HepG2 (cell line): Measurements from ENCODE around the gene PIK3CB. TPM values are rescaled to one million over a fixed set of nuclear protein-coding genes. Genes with fewer than 3 reads are reported as not detected.
"Not testable (repeated sequence)": the region's sequence is repeated elsewhere in the genome, so short reads cannot be mapped to it uniquely, and the experiment has no call there.

ENCODE experiments used
- ATAC-seq: fragments of 200-7000 bp; cut with Tn5 transposase; 3 replicates; pipeline ENCODE4 v1.9.1; 2020; ENCODE audit warnings: mild to moderate bottlenecking, moderate library complexity
- BruUV-seq: library from RNA; stranded (reverse); fragments of 400-500 nt; replicated peaks from 2 replicates; lab custom pipeline; 2021; lab: Mats Ljungman, UMichigan
- CTCF ChIA-PET: fragments of 300-600 bp; formaldehyde crosslinking; extraction: SDS; loops from one replicate; lab custom pipeline; 2021; ENCODE audit warnings: low total read pairs, inconsistent platforms, low intra/inter-chr PET ratio; lab: Yijun Ruan, JAX
- POLR2A ChIA-PET: fragments of 350-600 bp; sonication (Branson Sonifier 250); formaldehyde crosslinking; loops from one replicate; lab custom pipeline; 2020; ENCODE audit warnings: antibody characterized with exemption, inconsistent platforms; lab: Yijun Ruan, JAX
- DNase-seq: peaks from one replicate; pipeline ENCODE4 v3.0.0-alpha.2; 2015; ENCODE audit warnings: low spot score
- FAIRE-seq: peaks from 3 replicates; lab custom pipeline; 2011; peaks lifted over from hg19 to GRCh38; lab: Jason Lieb, UNC
- H2AFZ ChIP-seq: one replicate; pipeline ENCODE4 v1.6.1; 2011; ENCODE audit warnings: low read length, inconsistent platforms
- H3K27ac ChIP-seq: fragments of 300-600 bp; 3 replicates; pipeline ENCODE4 v1.8.0; 2011; ENCODE audit warnings: mixed run types, mild to moderate bottlenecking, mixed read lengths, low read length, inconsistent platforms; ENCODE audit not compliant: insufficient read depth; ENCODE audit errors: extremely low read length
- H3K27me3 ChIP-seq, 2 experiments: fragments of 200-600 bp in 1 of 2; 2 replicates in 1 of 2; 3 replicates in 1 of 2; pipeline versions ENCODE4 v1.6.0 to v1.8.0; 2011; ENCODE audit warnings: low read length in 2 of 2, mild to moderate bottlenecking in 2 of 2, moderate library complexity in 2 of 2, inconsistent platforms in 1 of 2; ENCODE audit not compliant: insufficient read depth in 2 of 2, control insufficient read depth in 1 of 2
- H3K36me3 ChIP-seq, 2 experiments: fragments of 200-600 bp in 1 of 2; replicated peaks in 1 of 2; 2 replicates in 1 of 2; 3 replicates in 1 of 2; pipeline versions ENCODE4 v1.5.1 to v1.8.0; 2011; ENCODE audit warnings: low read length in 2 of 2, inconsistent platforms in 1 of 2; ENCODE audit not compliant: insufficient read depth in 2 of 2, control insufficient read depth in 1 of 2
- H3K4me1 ChIP-seq: 2 replicates; pipeline ENCODE4 v1.5.1; 2012; ENCODE audit warnings: low read length, inconsistent platforms; ENCODE audit not compliant: insufficient read depth
- H3K4me2 ChIP-seq: 2 replicates; pipeline ENCODE4 v1.6.0; 2011; ENCODE audit warnings: low read depth, low read length, inconsistent platforms
- H3K4me3 ChIP-seq, 3 experiments: fragments of 200-600 bp in 1 of 3; sonication (generic), shearing (Covaris generic) in 1 of 3; replicated peaks in 1 of 3; 2 replicates each; pipeline ENCODE4 v1.5.1; 2011 to 2016; ENCODE audit warnings: low read length in 3 of 3, inconsistent platforms in 2 of 3, low read depth in 2 of 3, mild to moderate bottlenecking in 2 of 3, control low read depth in 1 of 3, mixed read lengths in 1 of 3; ENCODE audit not compliant: insufficient read depth in 1 of 3
- H3K79me2 ChIP-seq: one replicate; pipeline ENCODE4 v1.6.1; 2011; ENCODE audit warnings: low read length, inconsistent platforms; ENCODE audit not compliant: insufficient read depth
- H3K9ac ChIP-seq: 2 replicates; pipeline ENCODE4 v1.6.0; 2011; ENCODE audit warnings: mild to moderate bottlenecking, low read depth, low read length, inconsistent platforms; ENCODE audit not compliant: insufficient read depth
- H3K9me3 ChIP-seq: 2 replicates; pipeline ENCODE4 v1.5.1; 2012; ENCODE audit warnings: mild to moderate bottlenecking, low read length
- H4K20me1 ChIP-seq: 2 replicates; pipeline ENCODE4 v1.6.0; 2011; ENCODE audit warnings: inconsistent platforms, mild to moderate bottlenecking, low read length, moderate library complexity; ENCODE audit not compliant: insufficient read depth
- ZBTB38 ChIP-seq: sonication (generic); formaldehyde crosslinking; IDR thresholded peaks from 2 replicates; pipeline ENCODE4 v1.5.1; 2020; ENCODE audit warnings: mild to moderate bottlenecking, missing genetic modification reagents
- ZNF687 ChIP-seq: sonication (generic); formaldehyde crosslinking; IDR thresholded peaks from 2 replicates; pipeline ENCODE4 v1.5.1; 2020; ENCODE audit warnings: mild to moderate bottlenecking, missing genetic modification reagents, moderate library complexity
- WGBS: methylation state at CpG from one replicate; pipeline ENCODE4 v1.1.6; 2017; ENCODE audit warnings: low lambda C conversion rate; 5-methylcytosine and 5-hydroxymethylcytosine counted together
- in situ Hi-C: cut with HindIII; loops from 2 replicates; pipeline ENCODE4 v1.10.0; 2017; ENCODE audit warnings: low pct_unique_long_range_greater_than_20kb; ENCODE audit not compliant: extremely low pct_ligation_motif_present
- intact Hi-C: fragments of 100-400 bp; cut with micrococcal nuclease; formaldehyde crosslinking; loops from one replicate; pipeline ENCODE4 v1.10.0; 2022; ENCODE audit not compliant: unreplicated experiment
- polyA plus RNA-seq, 8 experiments: library from polyadenylated mRNA; depleted of rRNA in 3 of 8; stranded (reverse) in 7 of 8; unstranded in 1 of 8; fragments of >200 nt; fragmentation: Illumina TruSeq in 4 of 8; extraction: Trizol in 4 of 8; gene quantifications; 2 replicates each; pipeline versions ENCODE4 v1.2.1 to v1.2.3, GENCODE V29; 2011 to 2016; ENCODE audit warnings: low read depth in 4 of 8, missing spikeins in 1 of 8, mixed read lengths in 1 of 8; ENCODE audit not compliant: insufficient read depth in 1 of 8
- total RNA-seq, 5 experiments: library from RNA; depleted of rRNA; stranded (reverse); fragments of >200 nt; fragmentation: Illumina TruSeq; extraction: Trizol; gene quantifications; 2 replicates each; pipeline ENCODE4 v1.2.3, GENCODE V29; 2016; ENCODE audit warnings: low read depth in 1 of 5

PIK3CB gene
- total and polyA plus RNA-seq, 2 of the 13 experiments (the other 11 are each of a cell fraction or from before 2014, with no cell fraction given) = 6.6 to 18.7 TPM

DNA sequence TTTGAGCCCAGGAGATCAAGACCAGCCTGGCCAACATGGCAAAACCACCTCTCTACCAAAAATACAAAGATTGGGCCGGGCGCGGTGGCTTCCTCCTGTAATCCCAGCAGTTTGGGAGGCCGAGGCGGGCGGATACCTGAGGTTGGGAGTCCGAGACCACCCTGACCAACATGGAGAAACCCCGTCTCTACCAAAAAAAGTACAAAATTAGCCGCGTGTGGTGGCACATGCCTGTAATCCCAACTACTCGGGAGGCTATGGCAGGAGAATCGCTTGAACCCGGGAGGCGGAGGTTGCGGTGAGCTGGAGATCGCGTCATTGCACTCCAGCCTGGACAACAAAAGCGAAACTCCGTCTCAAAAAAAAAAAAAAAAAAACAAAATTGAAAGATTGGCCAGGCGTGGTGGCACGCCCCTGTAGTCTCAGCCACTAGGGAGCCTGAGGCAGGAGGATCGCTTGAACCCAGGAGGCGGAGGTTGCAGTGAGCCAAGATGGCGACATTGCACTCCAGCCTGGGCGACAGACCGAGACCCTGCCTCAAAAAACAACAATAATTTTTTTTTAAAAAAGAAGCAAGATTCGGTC is 2.2 kb downstream of the PIK3CB start:
- FAIRE-seq, H3K27ac ChIP-seq, H3K27me3 ChIP-seq, H2AFZ ChIP-seq, BruUV-seq, DNase-seq, H3K9ac ChIP-seq, H3K36me3 ChIP-seq, CTCF ChIA-PET, H3K9me3 ChIP-seq, ATAC-seq, H4K20me1 ChIP-seq: not testable (repeated sequence)
- POLR2A ChIA-PET = interaction anchor here (1.6 kb wide), 1 partner anchor 83 kb away, joined by 4 read pairs; no protein-coding TSS in a partner anchor
- H3K79me2 ChIP-seq = peaks cover 60% of the 10 kb centered on the region
- 96% methylated on average over 27 of the region's 27 CpGs for WGBS
- TF ChIP-seq ZNF687 = peak; percentile 14; the same call in 1 of the 2 replicates
- peak; percentile 46; the same call in 1 of the 2 replicates for TF ChIP-seq ZBTB38 (CRISPR knock-in tag)
- intact Hi-C loops (loop anchor here (10.0 kb wide), 1 partner anchor 58 kb away; no protein-coding TSS in a partner anchor), in situ Hi-C loops (loop anchor here (5.0 kb wide), 1 partner anchor 85 kb away; no protein-coding TSS in a partner anchor)
- peaks cover 37% of the 10 kb centered on the region for H3K4me1 ChIP-seq
- H3K4me3 ChIP-seq = peak overlapping the region; percentile 9 to 94 (median 86); a peak in 4 of 6 replicates
- H3K4me2 ChIP-seq = peak overlapping the region; percentile 52; the same call in 1 of the 2 replicates
